Mesenchymal stem cell (in vitro differentiated cells and primary cell): ENCODE results near the gene TRIM24.

Experiments
- DNase-seq: peaks from one replicate; pipeline ENCODE4 v3.0.0-alpha.2; 2013
- H2AFZ ChIP-seq: one replicate; pipeline ENCODE4 v1.6.1; 2013; ENCODE audit warnings: low read depth, mild to moderate bottlenecking, control low read depth, inconsistent platforms, low read length, moderate library complexity
- H2AK5ac ChIP-seq: 2 replicates; pipeline ENCODE4 v1.6.1; 2013; ENCODE audit warnings: low read length, moderate library complexity, mild to moderate bottlenecking, inconsistent platforms; ENCODE audit not compliant: severe bottlenecking
- H2BK120ac ChIP-seq: one replicate; pipeline ENCODE4 v1.6.1; 2013; ENCODE audit warnings: low read depth, mild to moderate bottlenecking, inconsistent platforms, low read length, moderate library complexity
- H2BK12ac ChIP-seq, 2 experiments: one replicate each; pipeline ENCODE4 v1.6.1; 2013; ENCODE audit warnings: inconsistent platforms in 2 of 2, low read length in 2 of 2, mild to moderate bottlenecking in 2 of 2, moderate library complexity in 2 of 2, control low read depth in 1 of 2
- H2BK15ac ChIP-seq: one replicate; pipeline ENCODE4 v1.6.1; 2013; ENCODE audit warnings: mild to moderate bottlenecking, low read depth, inconsistent platforms; ENCODE audit not compliant: poor library complexity, severe bottlenecking
- H2BK5ac ChIP-seq: 2 replicates; pipeline ENCODE4 v1.6.1; 2013; ENCODE audit warnings: low read depth, mild to moderate bottlenecking, low read length, control low read depth, inconsistent platforms; ENCODE audit not compliant: poor library complexity, severe bottlenecking
- H3K14ac ChIP-seq, 2 experiments: one replicate each; pipeline ENCODE4 v1.6.1; 2013; ENCODE audit warnings: inconsistent platforms in 2 of 2, low read length in 2 of 2, control low read depth in 1 of 2, mild to moderate bottlenecking in 1 of 2, moderate library complexity in 1 of 2
- H3K18ac ChIP-seq, 2 experiments: one replicate each; pipeline ENCODE4 v1.6.1; 2013; ENCODE audit warnings: inconsistent platforms in 2 of 2, low read length in 2 of 2, control low read depth in 1 of 2, low read depth in 1 of 2, mild to moderate bottlenecking in 1 of 2
- H3K23ac ChIP-seq, 2 experiments: one replicate each; pipeline ENCODE4 v1.6.1; 2013; ENCODE audit warnings: inconsistent platforms in 2 of 2, low read length in 2 of 2, mild to moderate bottlenecking in 2 of 2, moderate library complexity in 2 of 2, control low read depth in 1 of 2
- H3K27ac ChIP-seq: 2 replicates; pipeline ENCODE4 v1.5.1; 2013; ENCODE audit warnings: mild to moderate bottlenecking, moderate library complexity, low read length, control low read depth, inconsistent platforms; ENCODE audit not compliant: poor library complexity, severe bottlenecking
- H3K27me3 ChIP-seq, 2 experiments: 2 replicates each; pipeline versions ENCODE4 v1.6.1 to v1.7.0; 2013; ENCODE audit warnings: low read length in 2 of 2, mild to moderate bottlenecking in 2 of 2, moderate library complexity in 2 of 2, control low read depth in 1 of 2, inconsistent platforms in 1 of 2; ENCODE audit not compliant: control insufficient read depth in 1 of 2, insufficient read depth in 1 of 2
- H3K36me3 ChIP-seq, 2 experiments: 2 replicates each; pipeline versions ENCODE4 v1.6.1 to v1.7.0; 2013; ENCODE audit warnings: low read length in 2 of 2, control low read depth in 1 of 2, inconsistent platforms in 1 of 2, low read depth in 1 of 2, mild to moderate bottlenecking in 1 of 2; ENCODE audit not compliant: insufficient read depth in 2 of 2, control insufficient read depth in 1 of 2
- H3K4ac ChIP-seq, 2 experiments: one replicate each; pipeline ENCODE4 v1.6.1; 2013; ENCODE audit warnings: inconsistent platforms in 2 of 2, low read length in 2 of 2, mild to moderate bottlenecking in 2 of 2, moderate library complexity in 2 of 2, control low read depth in 1 of 2, low read depth in 1 of 2
- H3K4me1 ChIP-seq: 2 replicates; pipeline ENCODE4 v1.6.1; 2013; ENCODE audit warnings: low read depth, low read length, control low read depth; ENCODE audit not compliant: control insufficient read depth, insufficient read depth
- H3K4me2 ChIP-seq: 2 replicates; pipeline ENCODE4 v1.6.1; 2013; ENCODE audit warnings: low read length, mild to moderate bottlenecking, inconsistent platforms; ENCODE audit not compliant: poor library complexity, severe bottlenecking
- H3K4me3 ChIP-seq, 2 experiments: 2 replicates each; pipeline versions ENCODE4 v1.5.1 to v1.7.0; 2013; ENCODE audit warnings: low read length in 2 of 2, mild to moderate bottlenecking in 2 of 2, control low read depth in 1 of 2, low read depth in 1 of 2; ENCODE audit not compliant: insufficient read depth in 1 of 2
- H3K79me1 ChIP-seq: replicated peaks from 2 replicates; pipeline ENCODE4 v1.6.1; 2013; ENCODE audit warnings: mild to moderate bottlenecking, control low read depth, low read length, inconsistent platforms; ENCODE audit not compliant: poor library complexity, severe bottlenecking
- H3K9ac ChIP-seq: 2 replicates; pipeline ENCODE4 v1.7.0; 2013; ENCODE audit warnings: mild to moderate bottlenecking, low read length, moderate library complexity
- H3K9me3 ChIP-seq: 2 replicates; pipeline ENCODE4 v1.7.0; 2013; ENCODE audit warnings: mild to moderate bottlenecking, low read length; ENCODE audit not compliant: control insufficient read depth
- H4K8ac ChIP-seq: one replicate; pipeline ENCODE4 v1.6.1; 2013; ENCODE audit warnings: inconsistent platforms, mild to moderate bottlenecking, low read length, moderate library complexity
- H4K91ac ChIP-seq: one replicate; pipeline ENCODE4 v1.6.1; 2013; ENCODE audit warnings: mild to moderate bottlenecking, low read length, inconsistent platforms
- WGBS: methylation state at CpG from one replicate; pipeline ENCODE4 v1.1.7; 2013; ENCODE audit warnings: mixed read lengths; 5-methylcytosine and 5-hydroxymethylcytosine counted together

The TRIM24 gene

DNA sequence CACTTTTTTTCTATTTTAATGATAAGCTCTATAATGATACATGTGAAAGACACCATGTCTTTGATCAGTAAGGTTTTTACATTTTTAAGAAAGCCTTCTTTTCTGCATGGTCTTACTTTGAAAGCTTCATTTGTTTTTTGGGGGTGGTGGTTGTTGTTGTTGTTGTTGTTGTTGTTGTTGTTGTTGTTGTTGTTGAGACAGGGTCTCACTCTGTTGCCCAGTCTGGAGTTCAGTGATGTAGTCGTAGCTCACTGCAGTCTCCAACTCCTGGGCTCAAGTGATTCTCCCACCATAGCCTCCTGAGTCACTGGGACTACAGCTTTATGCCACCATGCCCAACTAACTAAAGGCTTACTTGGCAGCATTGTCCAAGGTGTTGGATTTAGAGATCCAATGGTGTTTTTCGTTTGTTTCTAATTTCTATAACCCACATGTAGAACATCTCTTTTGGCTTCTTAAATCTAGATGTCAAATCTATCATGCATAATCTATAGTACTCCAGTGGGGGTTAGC, 45.4 kb downstream of the TRIM24 start:
- Histone ChIP-seq H3K27me3 (no peaks in the 10 kb centered on the region), H2BK120ac (no peak overlapping the region), H2AK5ac (no peak overlapping the region), H3K23ac (no peak overlapping the region), H3K36me3 (peaks cover 6 to 17% of the 10 kb centered on the region in 2 experiments), H2BK5ac (no peak overlapping the region), H2BK12ac (no peak overlapping the region), H3K4me3 (no peak overlapping the region), H4K8ac (no peak overlapping the region), H4K91ac (no peak overlapping the region), H3K4me2 (no peak overlapping the region), H2BK15ac (no peak overlapping the region), H3K14ac (no peak overlapping the region), H2AFZ (no peak overlapping the region), H3K79me1 (peaks cover 5% of the 10 kb centered on the region), H3K9ac (no peak overlapping the region), H3K4ac (no peak overlapping the region), H3K27ac (no peak overlapping the region), H3K9me3 (no peaks in the 10 kb centered on the region), H3K4me1 (no peaks in the 10 kb centered on the region), H3K18ac (no peak overlapping the region)
- 100% methylated on average over 1 of the region's 2 CpGs for WGBS
- DNase-seq: no peak

DNA sequence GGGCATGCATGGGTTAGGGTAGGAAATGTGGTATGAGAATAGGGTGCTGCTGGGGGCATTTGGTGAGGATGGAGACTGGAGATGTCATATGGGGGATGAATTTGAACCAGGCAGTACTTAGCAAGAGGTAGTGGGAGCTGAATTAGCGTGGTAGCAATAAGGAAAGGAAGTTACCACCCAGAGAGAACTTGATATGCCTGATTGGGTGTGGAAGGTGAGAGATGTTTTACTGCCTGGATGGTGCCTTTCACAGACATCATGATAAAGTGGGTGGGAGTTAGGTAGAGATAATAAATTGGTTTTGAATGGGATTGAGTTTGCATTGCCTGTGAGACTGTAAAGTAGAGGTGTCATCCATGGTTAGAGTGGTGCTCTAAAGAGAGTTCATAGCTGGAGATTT, 46.7 kb downstream of the TRIM24 start:
- H2BK5ac ChIP-seq: no peak overlapping the region
- H3K4me2 ChIP-seq: no peak overlapping the region
- no peak overlapping the region for H3K18ac ChIP-seq
- no peak overlapping the region for H3K9ac ChIP-seq
- H3K23ac ChIP-seq: no peak overlapping the region
- H3K27me3 ChIP-seq: no peaks in the 10 kb centered on the region
- H2AFZ ChIP-seq: no peak overlapping the region
- peaks cover 11 to 21% of the 10 kb centered on the region in 2 experiments for H3K36me3 ChIP-seq
- no peak overlapping the region for H2BK15ac ChIP-seq
- H4K8ac ChIP-seq: no peak overlapping the region
- H2BK120ac ChIP-seq: no peak overlapping the region
- no peak for DNase-seq
- H2AK5ac ChIP-seq: no peak overlapping the region
- no peaks in the 10 kb centered on the region for H3K4me1 ChIP-seq
- no peak overlapping the region for H4K91ac ChIP-seq
- H3K9me3 ChIP-seq: no peaks in the 10 kb centered on the region
- H3K4me3 ChIP-seq: no peak overlapping the region
- no peak overlapping the region for H2BK12ac ChIP-seq
- no peak overlapping the region for H3K14ac ChIP-seq
- peaks cover 9% of the 10 kb centered on the region for H3K79me1 ChIP-seq
- 0% methylated on average over 1 of the region's 1 CpG for WGBS
- H3K27ac ChIP-seq: no peak overlapping the region
- H3K4ac ChIP-seq: no peak overlapping the region

DNA sequence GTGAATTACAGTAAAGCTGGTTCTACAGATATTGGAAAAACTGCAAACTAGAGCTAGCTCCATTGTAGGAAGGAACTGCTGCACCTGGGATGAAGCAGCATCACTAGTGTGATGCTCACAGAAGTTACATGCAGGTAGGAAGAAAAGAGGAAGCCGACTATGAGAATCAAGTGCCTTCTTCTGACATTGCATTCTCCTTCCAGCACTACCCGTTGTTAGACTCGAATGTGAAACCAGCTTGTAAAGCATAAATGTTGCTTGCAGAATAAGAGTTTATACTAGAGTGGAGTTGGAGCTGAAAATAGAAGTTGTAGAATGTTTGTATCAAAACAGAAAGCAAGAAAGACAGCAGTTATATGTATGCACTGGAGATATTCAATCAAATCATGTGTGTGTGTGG, 49.9 kb downstream of the TRIM24 start:
- no peak overlapping the region for H2BK12ac ChIP-seq
- no peak overlapping the region for H4K91ac ChIP-seq
- no peak overlapping the region for H3K4ac ChIP-seq
- no peak overlapping the region for H3K9ac ChIP-seq
- H2BK5ac ChIP-seq: no peak overlapping the region
- no peak overlapping the region for H3K4me3 ChIP-seq
- no peak overlapping the region for H4K8ac ChIP-seq
- no peaks in the 10 kb centered on the region for H3K9me3 ChIP-seq
- peaks cover 12 to 28% of the 10 kb centered on the region in 2 experiments for H3K36me3 ChIP-seq
- H3K4me1 ChIP-seq: no peaks in the 10 kb centered on the region
- H3K4me2 ChIP-seq: no peak overlapping the region
- H2AFZ ChIP-seq: no peak overlapping the region
- no peak overlapping the region for H3K14ac ChIP-seq
- H2AK5ac ChIP-seq: no peak overlapping the region
- H2BK120ac ChIP-seq: no peak overlapping the region
- peaks cover 26% of the 10 kb centered on the region for H3K79me1 ChIP-seq
- 93% methylated on average over 3 of the region's 3 CpGs for WGBS
- no peak overlapping the region for H3K23ac ChIP-seq
- H3K18ac ChIP-seq: no peak overlapping the region
- no peaks in the 10 kb centered on the region for H3K27me3 ChIP-seq
- no peak for DNase-seq
- no peak overlapping the region for H3K27ac ChIP-seq
- no peak overlapping the region for H2BK15ac ChIP-seq

- Histone ChIP-seq H2BK5ac (no peak overlapping the region), H3K4me2 (no peak overlapping the region), H3K79me1 (peaks cover 30% of the 10 kb centered on the region), H3K9me3 (no peaks in the 10 kb centered on the region), H3K27me3 (no peaks in the 10 kb centered on the region), H3K23ac (no peak overlapping the region), H3K18ac (no peak overlapping the region), H3K36me3 (peaks cover 22 to 37% of the 10 kb centered on the region in 2 experiments), H4K91ac (peak overlapping the region; percentile 8), H3K4me3 (no peak overlapping the region), H3K4me1 (no peaks in the 10 kb centered on the region), H3K4ac (no peak overlapping the region), H2BK120ac (no peak overlapping the region), H2BK12ac (no peak overlapping the region), H2AK5ac (no peak overlapping the region), H3K9ac (no peak overlapping the region), H3K14ac (no peak overlapping the region), H2BK15ac (no peak overlapping the region), H2AFZ (no peak overlapping the region), H4K8ac (no peak overlapping the region), H3K27ac (no peak overlapping the region)
- no peak for DNase-seq
- WGBS: 97% methylated on average over 3 of the region's 3 CpGs
Observed at GRCh38 chr7:138512092-138512858, 52.2 kb downstream of the TRIM24 start.
